HL-60 (cell line): Measurements from ENCODE around the gene COX10.
"Not testable (repeated sequence)": the region's sequence is repeated elsewhere in the genome, so short reads cannot be mapped to it uniquely, and the experiment has no call there.

Experiments used
- DNase-seq, 2 experiments: peaks; one replicate each; pipeline ENCODE4 v3.0.0-alpha.2; 2010 to 2020; ENCODE audit warnings: low read depth in 1 of 2, low spot score in 1 of 2
- H3K27ac ChIP-seq: fragments of 250-450 bp; sonication (Bioruptor Pico); replicated peaks from 2 replicates; pipeline ENCODE4 v1.5.1; 2020; ENCODE audit warnings: mild to moderate bottlenecking, moderate library complexity
- H3K27me3 ChIP-seq: fragments of 250-450 bp; sonication (Bioruptor Pico); 2 replicates; pipeline ENCODE4 v1.5.1; 2021; ENCODE audit warnings: mild to moderate bottlenecking, moderate library complexity; ENCODE audit not compliant: insufficient read depth, poor library complexity, severe bottlenecking
- H3K4me3 ChIP-seq: replicated peaks from 2 replicates; pipeline ENCODE4 v1.5.1; 2011; ENCODE audit warnings: mild to moderate bottlenecking, control low read depth, low read length; ENCODE audit not compliant: insufficient read depth
- CTCF ChIP-seq: IDR thresholded peaks from one replicate; pipeline ENCODE4 v1.5.1; 2011; ENCODE audit warnings: low read length, control low read depth, inconsistent platforms; ENCODE audit not compliant: insufficient read depth
- GABPA ChIP-seq: IDR thresholded peaks from 2 replicates; pipeline ENCODE4 v1.6.1; 2012; ENCODE audit warnings: low read depth
- POLR2AphosphoS5 ChIP-seq: IDR thresholded peaks from 2 replicates; pipeline ENCODE4 v1.6.1; 2012; ENCODE audit warnings: low read depth
- REST ChIP-seq: IDR thresholded peaks from 2 replicates; pipeline ENCODE4 v1.6.1; 2012; ENCODE audit warnings: low read depth; ENCODE audit not compliant: insufficient replicate concordance
- SPI1 ChIP-seq: IDR thresholded peaks from 2 replicates; pipeline ENCODE4 v1.6.1; 2012; ENCODE audit warnings: low read depth, mild to moderate bottlenecking, borderline replicate concordance

The COX10 gene

GRCh38 chr17:14182084-14182483 is 112.8 kb downstream of the COX10 start:
- not testable (repeated sequence) for DNase-seq

GRCh38 chr17:14184536-14184935 is 115.2 kb downstream of the COX10 start:
- H3K27ac ChIP-seq, H3K4me3 ChIP-seq, H3K27me3 ChIP-seq, DNase-seq: not testable (repeated sequence)

More at GRCh38 chr17:14182084-14182483, 112.8 kb downstream of the COX10 start:
- H3K4me3 ChIP-seq, H3K27me3 ChIP-seq, H3K27ac ChIP-seq: not testable (repeated sequence)

GRCh38 chr17:14186443-14186842 is 117.1 kb downstream of the COX10 start:
- not testable (repeated sequence) for H3K27ac ChIP-seq, H3K4me3 ChIP-seq, DNase-seq, H3K27me3 ChIP-seq

- not testable (repeated sequence) for H3K4me3 ChIP-seq, H3K27me3 ChIP-seq, H3K27ac ChIP-seq, DNase-seq
These were observed 121.5 kb downstream of the COX10 start for GRCh38 chr17:14190774-14191173.

GRCh38 chr17:14191469-14191868 is 122.2 kb downstream of the COX10 start:
- not testable (repeated sequence) for H3K27ac ChIP-seq, H3K27me3 ChIP-seq, DNase-seq, H3K4me3 ChIP-seq

GRCh38 chr17:14192039-14192438 is 122.7 kb downstream of the COX10 start:
- H3K4me3 ChIP-seq, H3K27ac ChIP-seq, H3K27me3 ChIP-seq, DNase-seq: not testable (repeated sequence)

GRCh38 chr17:14192636-14193344 is 123.5 kb downstream of the COX10 start:
- not testable (repeated sequence) for DNase-seq, H3K27ac ChIP-seq, H3K4me3 ChIP-seq, H3K27me3 ChIP-seq

- Histone ChIP-seq H3K27me3 (no peaks in the 10 kb centered on the region), H3K4me3 (no peak overlapping the region), H3K27ac (peak overlapping the region; percentile 30; the same call in 1 of the 2 replicates)
- DNase-seq, result peak in 1 of 2 experiments; percentile 10
- TF ChIP-seq SPI1 (peak; percentile 75), REST (no peak)
These were observed 127.2 kb downstream of the COX10 start for GRCh38 chr17:14196377-14196997.

- no peak overlapping the region for H3K4me3 ChIP-seq
- H3K27me3 ChIP-seq, result no peaks in the 10 kb centered on the region
- no peak overlapping the region for H3K27ac ChIP-seq
- no peak for TF ChIP-seq POLR2AphosphoS5
- no peak for TF ChIP-seq SPI1
- TF ChIP-seq GABPA, result no peak
- TF ChIP-seq CTCF, result no peak
- TF ChIP-seq REST, result no peak
- DNase-seq, result no peak
These were observed 127.8 kb downstream of the COX10 start for GRCh38 chr17:14197057-14197456.
